GM12874 (cell line): ENCODE data around the gene RAD51B.

Experiments
- TF ChIP-seq, protein P1 (sequence below): IDR thresholded peaks from 2 replicates; pipeline ENCODE4 v1.5.1; 2011; ENCODE audit warnings: low read depth, mild to moderate bottlenecking, control low read depth, low read length, moderate library complexity; ENCODE audit not compliant: insufficient read depth

Gene RAD51B

DNA sequence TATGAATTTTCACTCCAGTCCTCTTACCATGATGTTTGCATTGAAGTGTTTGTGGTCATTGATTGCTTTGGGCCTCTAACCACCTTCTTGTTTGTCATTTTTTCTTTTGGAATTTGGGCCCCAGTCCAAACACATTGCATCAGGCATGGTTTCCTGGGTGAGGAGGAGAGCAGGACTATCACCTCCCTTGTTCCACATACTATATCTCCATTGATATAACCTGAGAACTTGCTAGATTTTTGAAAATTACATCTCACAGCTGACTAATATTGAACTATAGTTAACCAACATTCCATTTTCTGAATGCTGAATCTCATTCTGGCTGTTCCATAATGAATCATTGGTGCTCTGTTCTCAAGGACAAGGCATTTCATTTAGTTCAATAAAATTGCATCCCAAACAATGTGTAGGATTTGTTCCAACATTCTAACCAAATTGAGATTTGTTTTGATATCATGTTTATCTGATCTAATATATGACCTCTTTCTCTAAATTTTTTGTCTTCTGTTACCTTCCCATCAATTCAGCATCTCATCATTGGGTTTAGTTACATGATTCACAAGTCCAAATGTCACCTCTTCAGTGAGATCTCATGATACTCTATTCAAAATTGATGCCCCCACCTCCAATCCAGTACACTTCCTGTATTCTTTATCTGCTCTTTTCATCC, 644.3 kb downstream of the RAD51B start:
- TF ChIP-seq, protein P1, sequence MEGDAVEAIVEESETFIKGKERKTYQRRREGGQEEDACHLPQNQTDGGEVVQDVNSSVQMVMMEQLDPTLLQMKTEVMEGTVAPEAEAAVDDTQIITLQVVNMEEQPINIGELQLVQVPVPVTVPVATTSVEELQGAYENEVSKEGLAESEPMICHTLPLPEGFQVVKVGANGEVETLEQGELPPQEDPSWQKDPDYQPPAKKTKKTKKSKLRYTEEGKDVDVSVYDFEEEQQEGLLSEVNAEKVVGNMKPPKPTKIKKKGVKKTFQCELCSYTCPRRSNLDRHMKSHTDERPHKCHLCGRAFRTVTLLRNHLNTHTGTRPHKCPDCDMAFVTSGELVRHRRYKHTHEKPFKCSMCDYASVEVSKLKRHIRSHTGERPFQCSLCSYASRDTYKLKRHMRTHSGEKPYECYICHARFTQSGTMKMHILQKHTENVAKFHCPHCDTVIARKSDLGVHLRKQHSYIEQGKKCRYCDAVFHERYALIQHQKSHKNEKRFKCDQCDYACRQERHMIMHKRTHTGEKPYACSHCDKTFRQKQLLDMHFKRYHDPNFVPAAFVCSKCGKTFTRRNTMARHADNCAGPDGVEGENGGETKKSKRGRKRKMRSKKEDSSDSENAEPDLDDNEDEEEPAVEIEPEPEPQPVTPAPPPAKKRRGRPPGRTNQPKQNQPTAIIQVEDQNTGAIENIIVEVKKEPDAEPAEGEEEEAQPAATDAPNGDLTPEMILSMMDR, result no peak

GRCh38 chr14:68464711-68465110, 645.1 kb downstream of the RAD51B start:
- TF ChIP-seq, protein P1, result no peak

GRCh38 chr14:68466491-68466977, 647.0 kb downstream of the RAD51B start:
- TF ChIP-seq, protein P1, result no peak

- TF ChIP-seq, protein P1, result no peak
Observed at GRCh38 chr14:68467425-68467824, 647.8 kb downstream of the RAD51B start.

GRCh38 chr14:68468437-68469207, 649.0 kb downstream of the RAD51B start:
- TF ChIP-seq, protein P1, result no peak

- TF ChIP-seq, protein P1, result no peak
Observed at GRCh38 chr14:68469208-68469713, 649.7 kb downstream of the RAD51B start.

- TF ChIP-seq, protein P1, result no peak
Observed at GRCh38 chr14:68470361-68470760, 650.8 kb downstream of the RAD51B start.
